Testis (tissue), 3 donors: ENCODE results near the gene DIAPH2. TPM values are rescaled to one million over a fixed set of nuclear protein-coding genes. Genes with fewer than 3 reads are reported as not detected.

ENCODE experiments used
- DNase-seq: peaks from one replicate; pipeline ENCODE4 v3.0.0-alpha.2; 2019
- H3K27ac ChIP-seq, 2 donors: fragments of 200-600 bp; sonication (generic); one replicate each; pipeline ENCODE4 v1.5.1; 2019
- H3K27me3 ChIP-seq: fragments of 200-600 bp; sonication (generic); one replicate; pipeline ENCODE4 v1.5.1; 2019
- H3K36me3 ChIP-seq: fragments of 200-600 bp; sonication (generic); one replicate; pipeline ENCODE4 v1.5.1; 2017; ENCODE audit warnings: low read depth; ENCODE audit errors: missing control alignments
- H3K4me1 ChIP-seq: fragments of 200-600 bp; sonication (generic); one replicate; pipeline ENCODE4 v1.5.1; 2019
- H3K4me3 ChIP-seq, 2 donors: fragments of 200-600 bp; sonication (generic); one replicate each; pipeline ENCODE4 v1.5.1; 2017 to 2019
- H3K9me3 ChIP-seq: fragments of 200-600 bp; sonication (generic); one replicate; pipeline ENCODE4 v1.5.1; 2017
- POLR2A ChIP-seq: fragments of 450-650 bp; IDR thresholded peaks from one replicate; pipeline ENCODE4 v1.6.1; 2017; ENCODE audit warnings: antibody characterized with exemption, mild to moderate bottlenecking, moderate library complexity
- WGBS, 2 donors: methylation state at CpG; one replicate each; pipeline ENCODE4 v1.1.5; 2018; 5-methylcytosine and 5-hydroxymethylcytosine counted together
- intact Hi-C: fragments of 100-400 bp; cut with DNase I; formaldehyde crosslinking; loops from one replicate; pipeline ENCODE4 v1.15.1; 2023; ENCODE audit warnings: low total_unique reads
- polyA plus RNA-seq: library from polyadenylated mRNA; stranded (reverse); fragments of 350-450 nt; fragmentation: Illumina TruSeq; extraction: RNeasy Lipid Tissue Mini Kit (QIAGEN cat#74804); gene quantifications from one replicate; pipeline ENCODE4 v1.2.3, GENCODE V29; 2014; ENCODE audit warnings: low read depth, low replicate concordance; ENCODE audit not compliant: insufficient read depth
- total RNA-seq, 2 donors: library from RNA; depleted of rRNA; stranded (reverse); fragments of >200 nt; gene quantifications; one replicate each; pipeline ENCODE4 v1.2.3, GENCODE V29; 2016
- TF ChIP-seq, protein P1 (sequence below), 3 experiments: fragments of 450-650 bp in 2 of 3; fragments of 200-600 bp in 1 of 3; sonication (generic) in 1 of 3; IDR thresholded peaks; one replicate each; pipeline ENCODE4 v1.5.1; 2016 to 2019; ENCODE audit warnings: antibody characterized with exemption in 3 of 3, mild to moderate bottlenecking in 2 of 3, moderate library complexity in 1 of 3

Gene DIAPH2
- total and polyA plus RNA-seq, 3 donors from 2014 or later, result 13.1 to 68.3 (median 67.4) TPM

DNA sequence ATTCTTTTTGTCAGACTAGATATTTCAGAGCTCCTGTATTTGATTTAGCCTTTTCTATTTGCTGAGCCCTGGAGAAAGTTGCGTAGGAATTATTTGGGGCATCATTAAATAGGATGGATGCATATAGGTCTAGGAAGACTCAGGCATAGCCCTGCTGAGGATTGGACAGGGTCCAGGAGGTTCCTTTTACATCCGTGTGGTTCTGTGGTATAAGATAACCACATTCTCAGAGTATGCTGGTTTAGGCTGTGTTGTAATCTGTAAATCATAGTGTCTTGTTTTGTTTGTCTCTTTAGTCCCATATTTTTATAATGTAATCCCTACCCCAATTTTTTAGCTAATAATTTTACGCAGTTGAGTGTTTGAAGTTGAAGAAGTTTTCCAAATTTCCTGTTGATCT, 712.7 kb downstream of the DIAPH2 start:
- Histone ChIP-seq H3K4me3 (no peak overlapping the region), H3K27me3 (no peaks in the 10 kb centered on the region), H3K27ac (no peak overlapping the region), H3K36me3 (no peaks in the 10 kb centered on the region), H3K4me1 (no peaks in the 10 kb centered on the region), H3K9me3 (no peaks in the 10 kb centered on the region)
- TF ChIP-seq, protein P1, sequence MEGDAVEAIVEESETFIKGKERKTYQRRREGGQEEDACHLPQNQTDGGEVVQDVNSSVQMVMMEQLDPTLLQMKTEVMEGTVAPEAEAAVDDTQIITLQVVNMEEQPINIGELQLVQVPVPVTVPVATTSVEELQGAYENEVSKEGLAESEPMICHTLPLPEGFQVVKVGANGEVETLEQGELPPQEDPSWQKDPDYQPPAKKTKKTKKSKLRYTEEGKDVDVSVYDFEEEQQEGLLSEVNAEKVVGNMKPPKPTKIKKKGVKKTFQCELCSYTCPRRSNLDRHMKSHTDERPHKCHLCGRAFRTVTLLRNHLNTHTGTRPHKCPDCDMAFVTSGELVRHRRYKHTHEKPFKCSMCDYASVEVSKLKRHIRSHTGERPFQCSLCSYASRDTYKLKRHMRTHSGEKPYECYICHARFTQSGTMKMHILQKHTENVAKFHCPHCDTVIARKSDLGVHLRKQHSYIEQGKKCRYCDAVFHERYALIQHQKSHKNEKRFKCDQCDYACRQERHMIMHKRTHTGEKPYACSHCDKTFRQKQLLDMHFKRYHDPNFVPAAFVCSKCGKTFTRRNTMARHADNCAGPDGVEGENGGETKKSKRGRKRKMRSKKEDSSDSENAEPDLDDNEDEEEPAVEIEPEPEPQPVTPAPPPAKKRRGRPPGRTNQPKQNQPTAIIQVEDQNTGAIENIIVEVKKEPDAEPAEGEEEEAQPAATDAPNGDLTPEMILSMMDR (IDR thresholded peaks at IDR 0.05), result no peak
- no peak for TF ChIP-seq POLR2A
- no peak for DNase-seq
- 76 to 93% methylated on average over 3 of the region's 3 CpGs for WGBS, 2 donors
- intact Hi-C loops, result no loop called here

DNA sequence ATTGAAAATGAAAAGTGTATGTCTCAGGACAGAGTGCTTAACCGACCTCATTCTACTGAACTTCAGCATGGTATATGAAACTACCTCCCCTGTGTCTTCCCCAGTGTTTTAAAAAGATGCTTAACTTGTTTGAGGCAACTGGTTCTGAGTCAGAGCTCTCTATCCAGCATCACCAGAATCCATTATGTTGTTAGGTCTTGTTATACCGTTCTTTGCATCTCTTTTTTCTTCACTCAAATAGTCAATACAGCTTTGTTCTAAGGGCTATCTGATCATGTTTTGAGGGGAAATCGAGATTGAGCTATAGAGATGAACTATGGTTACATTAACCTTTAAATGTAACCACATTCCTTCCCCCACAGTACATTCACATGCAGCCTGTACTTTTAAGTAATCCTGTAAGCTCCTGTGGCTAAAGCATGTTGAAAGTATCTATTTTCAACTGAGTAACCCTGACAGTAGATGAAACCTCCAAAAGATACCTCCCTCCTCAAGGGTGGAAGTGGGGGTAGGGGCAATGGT, 713.4 kb downstream of the DIAPH2 start:
- intact Hi-C loops, result no loop called here
- Histone ChIP-seq H3K4me3 (no peak overlapping the region), H3K4me1 (no peaks in the 10 kb centered on the region), H3K27me3 (no peaks in the 10 kb centered on the region), H3K27ac (no peak overlapping the region), H3K9me3 (no peaks in the 10 kb centered on the region), H3K36me3 (no peaks in the 10 kb centered on the region)
- no peak for DNase-seq
- TF ChIP-seq, protein P1 (IDR thresholded peaks at IDR 0.05), result no peak
- TF ChIP-seq POLR2A, result no peak
- 68 to 72% methylated on average over 3 of the region's 3 CpGs for WGBS, 2 donors

DNA sequence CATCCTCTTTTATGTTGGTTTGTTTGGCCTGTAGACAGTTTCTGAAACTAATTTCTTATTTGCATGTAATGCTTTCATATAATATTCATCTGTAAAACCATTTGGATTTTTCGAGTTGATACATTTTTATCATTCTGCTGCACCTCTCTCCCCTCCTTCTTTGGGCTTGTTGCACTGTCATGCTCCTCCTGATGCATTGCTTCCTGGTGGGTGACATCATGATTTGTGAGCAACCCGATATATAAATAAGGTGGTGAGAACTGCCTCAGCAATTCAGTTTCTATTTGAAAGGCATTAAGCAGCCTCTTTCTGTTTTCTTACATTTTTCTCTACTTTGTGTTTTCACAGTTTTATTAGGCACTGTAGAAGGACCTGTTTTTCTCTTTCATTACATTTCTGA, 714.8 kb downstream of the DIAPH2 start:
- Histone ChIP-seq H3K27ac (no peak overlapping the region), H3K27me3 (no peaks in the 10 kb centered on the region), H3K4me1 (no peaks in the 10 kb centered on the region), H3K9me3 (no peaks in the 10 kb centered on the region), H3K36me3 (no peaks in the 10 kb centered on the region), H3K4me3 (no peak overlapping the region)
- TF ChIP-seq, protein P1 (IDR thresholded peaks at IDR 0.05), result no peak
- no peak for TF ChIP-seq POLR2A
- 55 to 76% methylated on average over 2 of the region's 2 CpGs for WGBS, 2 donors
- intact Hi-C loops, result no loop called here
- DNase-seq, result no peak

DNA sequence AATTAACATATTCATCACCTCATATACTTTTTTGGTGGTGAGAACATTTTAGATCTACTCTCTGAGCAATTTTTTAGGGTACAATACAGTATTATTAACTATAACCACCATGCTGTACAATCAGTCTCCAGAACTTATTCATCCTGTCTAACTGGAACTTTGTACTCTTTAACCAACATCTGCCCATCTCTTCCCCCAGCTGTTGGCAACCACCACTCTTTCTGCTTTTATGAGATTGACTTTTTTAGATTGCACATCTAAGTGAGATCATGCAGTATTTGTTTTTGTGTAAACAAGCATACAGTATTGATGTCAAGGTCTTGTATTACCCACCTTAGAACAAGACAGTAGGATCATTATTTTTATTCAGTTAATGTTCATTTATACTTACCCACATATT, 715.9 kb downstream of the DIAPH2 start:
- Histone ChIP-seq H3K4me1 (no peaks in the 10 kb centered on the region), H3K9me3 (no peaks in the 10 kb centered on the region), H3K36me3 (no peaks in the 10 kb centered on the region), H3K27ac (no peak overlapping the region), H3K4me3 (no peak overlapping the region), H3K27me3 (no peaks in the 10 kb centered on the region)
- DNase-seq, result no peak
- no peak for TF ChIP-seq POLR2A
- TF ChIP-seq, protein P1 (IDR thresholded peaks at IDR 0.05), result no peak
- intact Hi-C loops, result no loop called here

DNA sequence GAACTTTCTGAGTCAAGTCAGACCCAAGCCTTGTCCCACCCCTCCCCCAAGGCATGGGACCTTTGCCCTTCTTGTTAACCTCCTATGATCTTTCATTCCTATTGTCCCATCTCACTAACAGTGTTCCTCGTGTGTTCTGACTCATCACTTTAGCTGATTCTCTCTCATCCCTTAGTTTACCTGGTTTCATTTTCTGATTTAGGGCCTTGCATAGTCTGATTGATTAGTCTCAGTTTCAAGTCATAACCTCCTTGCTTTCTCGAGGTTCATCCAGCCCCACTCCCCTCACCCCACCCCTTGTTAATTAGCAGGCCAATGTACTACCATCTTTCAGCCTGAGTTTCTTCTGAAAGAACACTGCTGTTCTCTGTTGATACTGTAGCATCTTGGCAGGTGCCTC, 716.5 kb downstream of the DIAPH2 start:
- Histone ChIP-seq H3K27me3 (no peaks in the 10 kb centered on the region), H3K4me3 (no peak overlapping the region), H3K4me1 (no peaks in the 10 kb centered on the region), H3K36me3 (no peaks in the 10 kb centered on the region), H3K27ac (no peak overlapping the region), H3K9me3 (no peaks in the 10 kb centered on the region)
- intact Hi-C loops, result no loop called here
- DNase-seq, result no peak
- no peak for TF ChIP-seq POLR2A
- TF ChIP-seq, protein P1 (IDR thresholded peaks at IDR 0.05), result no peak
- 48 to 54% methylated on average over 2 of the region's 2 CpGs for WGBS, 2 donors
